ENCODE data around the gene RSAD1. TPM values are rescaled to one million over a fixed set of nuclear protein-coding genes. Genes with fewer than 3 reads are reported as not detected.

The RSAD1 gene
- total RNA-seq, 1 donor, result 23.9 TPM

DNA sequence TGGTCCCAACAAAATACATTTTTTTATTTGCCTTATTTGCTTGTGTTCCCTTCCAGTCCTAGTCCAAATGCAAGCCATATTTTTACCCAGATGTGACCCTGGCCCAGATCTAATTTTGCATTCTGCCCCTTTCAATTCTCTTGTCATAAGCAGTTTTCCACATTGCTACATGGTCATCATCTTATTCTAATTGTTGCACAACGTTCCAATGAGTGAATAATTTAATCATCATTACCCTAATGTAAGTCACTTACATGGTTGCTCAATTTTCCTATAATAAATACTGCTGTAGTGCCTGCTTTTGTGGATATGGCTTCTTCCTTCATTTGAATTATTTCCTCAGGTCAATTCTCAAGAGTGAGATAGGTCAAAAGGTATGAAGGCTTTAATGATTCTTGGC is 12.8 kb downstream of the RSAD1 start:
- H3K27ac ChIP-seq (ENCODE audit: low read depth, low read length), result no peak overlapping the region
- H3K4me3 ChIP-seq (ENCODE audit: insufficient read depth, low read length), result no peak overlapping the region
- H4K20me1 ChIP-seq (ENCODE audit: insufficient read depth, low read length), result no peaks in the 10 kb centered on the region
- TF ChIP-seq, protein P1, sequence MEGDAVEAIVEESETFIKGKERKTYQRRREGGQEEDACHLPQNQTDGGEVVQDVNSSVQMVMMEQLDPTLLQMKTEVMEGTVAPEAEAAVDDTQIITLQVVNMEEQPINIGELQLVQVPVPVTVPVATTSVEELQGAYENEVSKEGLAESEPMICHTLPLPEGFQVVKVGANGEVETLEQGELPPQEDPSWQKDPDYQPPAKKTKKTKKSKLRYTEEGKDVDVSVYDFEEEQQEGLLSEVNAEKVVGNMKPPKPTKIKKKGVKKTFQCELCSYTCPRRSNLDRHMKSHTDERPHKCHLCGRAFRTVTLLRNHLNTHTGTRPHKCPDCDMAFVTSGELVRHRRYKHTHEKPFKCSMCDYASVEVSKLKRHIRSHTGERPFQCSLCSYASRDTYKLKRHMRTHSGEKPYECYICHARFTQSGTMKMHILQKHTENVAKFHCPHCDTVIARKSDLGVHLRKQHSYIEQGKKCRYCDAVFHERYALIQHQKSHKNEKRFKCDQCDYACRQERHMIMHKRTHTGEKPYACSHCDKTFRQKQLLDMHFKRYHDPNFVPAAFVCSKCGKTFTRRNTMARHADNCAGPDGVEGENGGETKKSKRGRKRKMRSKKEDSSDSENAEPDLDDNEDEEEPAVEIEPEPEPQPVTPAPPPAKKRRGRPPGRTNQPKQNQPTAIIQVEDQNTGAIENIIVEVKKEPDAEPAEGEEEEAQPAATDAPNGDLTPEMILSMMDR (IDR thresholded peaks at IDR 0.05; ENCODE audit: extremely low read depth, low read depth, low read length), result no peak
- no peaks in the 10 kb centered on the region for H3K9me3 ChIP-seq (ENCODE audit: low read depth, low read length)
- H2AFZ ChIP-seq (ENCODE audit: low read length), result no peak overlapping the region
- no peaks in the 10 kb centered on the region for H3K79me2 ChIP-seq (ENCODE audit: insufficient read depth, low read length)
- H3K4me1 ChIP-seq (ENCODE audit: insufficient read depth, low read length), result peaks cover 13% of the 10 kb centered on the region
- H3K4me2 ChIP-seq (ENCODE audit: insufficient read depth, low read length), result no peak overlapping the region
- DNase-seq (ENCODE audit: insufficient read length, low spot score, missing footprints), result no peak
- no peaks in the 10 kb centered on the region for H3K36me3 ChIP-seq (ENCODE audit: insufficient read depth, low read length)
- no peaks in the 10 kb centered on the region for H3K27me3 ChIP-seq (ENCODE audit: insufficient read depth, low read length)

- TF ChIP-seq, protein P1 (IDR thresholded peaks at IDR 0.05; ENCODE audit: extremely low read depth, low read depth, low read length), result no peak
- H3K4me2 ChIP-seq (ENCODE audit: insufficient read depth, low read length), result no peak overlapping the region
- H3K4me1 ChIP-seq (ENCODE audit: insufficient read depth, low read length), result peaks cover 13% of the 10 kb centered on the region
Measured at GRCh38 chr17:50492214-50492613, 13.6 kb downstream of the RSAD1 start.

GRCh38 chr17:50493744-50494143 is 15.1 kb downstream of the RSAD1 start:
- H3K9me3 ChIP-seq (ENCODE audit: low read depth, low read length), result no peaks in the 10 kb centered on the region
- H3K4me1 ChIP-seq (ENCODE audit: insufficient read depth, low read length), result peaks cover 5% of the 10 kb centered on the region
- H3K4me3 ChIP-seq (ENCODE audit: insufficient read depth, low read length), result no peak overlapping the region
- H3K27ac ChIP-seq (ENCODE audit: low read depth, low read length), result no peak overlapping the region
- no peak overlapping the region for H3K4me2 ChIP-seq (ENCODE audit: insufficient read depth, low read length)
- H2AFZ ChIP-seq (ENCODE audit: low read length), result no peak overlapping the region
- H4K20me1 ChIP-seq (ENCODE audit: insufficient read depth, low read length), result no peaks in the 10 kb centered on the region
- no peak for DNase-seq (ENCODE audit: insufficient read length, low spot score, missing footprints)
- H3K79me2 ChIP-seq (ENCODE audit: insufficient read depth, low read length), result no peaks in the 10 kb centered on the region
- no peaks in the 10 kb centered on the region for H3K27me3 ChIP-seq (ENCODE audit: insufficient read depth, low read length)
- H3K36me3 ChIP-seq (ENCODE audit: insufficient read depth, low read length), result no peaks in the 10 kb centered on the region
- TF ChIP-seq, protein P1 (IDR thresholded peaks at IDR 0.05; ENCODE audit: extremely low read depth, low read depth, low read length), result no peak

More at GRCh38 chr17:50492214-50492613, 13.6 kb downstream of the RSAD1 start:
- DNase-seq (ENCODE audit: insufficient read length, low spot score, missing footprints), result no peak
- H3K4me3 ChIP-seq (ENCODE audit: insufficient read depth, low read length), result no peak overlapping the region
- no peak overlapping the region for H2AFZ ChIP-seq (ENCODE audit: low read length)
- H3K27ac ChIP-seq (ENCODE audit: low read depth, low read length), result no peak overlapping the region
- H3K79me2 ChIP-seq (ENCODE audit: insufficient read depth, low read length), result no peaks in the 10 kb centered on the region
- no peaks in the 10 kb centered on the region for H3K27me3 ChIP-seq (ENCODE audit: insufficient read depth, low read length)
- H3K9me3 ChIP-seq (ENCODE audit: low read depth, low read length), result no peaks in the 10 kb centered on the region
- no peaks in the 10 kb centered on the region for H4K20me1 ChIP-seq (ENCODE audit: insufficient read depth, low read length)
- H3K36me3 ChIP-seq (ENCODE audit: insufficient read depth, low read length), result no peaks in the 10 kb centered on the region

GRCh38 chr17:50495217-50495823 is 16.7 kb downstream of the RSAD1 start:
- Histone ChIP-seq H3K9me3 (ENCODE audit: low read depth, low read length) (no peaks in the 10 kb centered on the region), H3K27ac (ENCODE audit: low read depth, low read length) (no peak overlapping the region), H3K36me3 (ENCODE audit: insufficient read depth, low read length) (no peaks in the 10 kb centered on the region), H2AFZ (ENCODE audit: low read length) (no peak overlapping the region), H4K20me1 (ENCODE audit: insufficient read depth, low read length) (no peaks in the 10 kb centered on the region), H3K4me2 (ENCODE audit: insufficient read depth, low read length) (no peak overlapping the region), H3K79me2 (ENCODE audit: insufficient read depth, low read length) (no peaks in the 10 kb centered on the region), H3K27me3 (ENCODE audit: insufficient read depth, low read length) (no peaks in the 10 kb centered on the region), H3K4me3 (ENCODE audit: insufficient read depth, low read length) (no peak overlapping the region), H3K4me1 (ENCODE audit: insufficient read depth, low read length) (peaks cover 5% of the 10 kb centered on the region)
- DNase-seq (ENCODE audit: insufficient read length, low spot score, missing footprints), result no peak
- TF ChIP-seq, protein P1 (IDR thresholded peaks at IDR 0.05; ENCODE audit: extremely low read depth, low read depth, low read length), result no peak

Data from osteoblast (primary cell).